ENCODE data around the gene GXYLT2.

The GXYLT2 gene

GRCh38 chr3:72887705-72888545, at the start of gene GXYLT2:
TSS of gene GXYLT2 (plus strand) at chr3:72888046. CDS start at chr3:72888234, 188 bp downstream.
- peak in 53 of 56 donors; percentile 9 to 81 (median 57) for DNase-seq

DNA sequence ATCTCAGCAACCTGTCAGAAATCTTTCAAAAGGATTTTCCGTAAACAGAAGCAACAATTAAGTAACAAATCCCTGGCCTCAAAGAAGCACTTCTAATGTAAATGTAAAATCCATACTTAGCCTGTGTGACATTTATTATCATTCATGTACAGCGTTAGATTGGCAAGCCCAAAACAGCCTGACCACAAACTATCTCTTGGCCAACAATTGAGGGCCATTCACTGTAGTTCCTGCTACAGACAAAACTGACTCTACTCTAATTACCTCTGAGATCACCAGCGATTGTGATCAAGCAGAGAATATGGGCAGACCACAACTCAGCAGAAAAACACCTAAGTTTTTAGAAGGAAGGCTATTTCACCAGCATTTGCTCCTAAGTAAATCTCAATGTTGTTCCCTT, 48.8 kb upstream of the GXYLT2 start:
- no peak for DNase-seq

- no peak for DNase-seq
Measured at GRCh38 chr3:72844436-72844993, 43.3 kb upstream of the GXYLT2 start.

- no peak for DNase-seq
Measured at GRCh38 chr3:72846166-72846565, 41.7 kb upstream of the GXYLT2 start.

GRCh38 chr3:72847282-72847681, 40.6 kb upstream of the GXYLT2 start:
- no peak for DNase-seq

DNA sequence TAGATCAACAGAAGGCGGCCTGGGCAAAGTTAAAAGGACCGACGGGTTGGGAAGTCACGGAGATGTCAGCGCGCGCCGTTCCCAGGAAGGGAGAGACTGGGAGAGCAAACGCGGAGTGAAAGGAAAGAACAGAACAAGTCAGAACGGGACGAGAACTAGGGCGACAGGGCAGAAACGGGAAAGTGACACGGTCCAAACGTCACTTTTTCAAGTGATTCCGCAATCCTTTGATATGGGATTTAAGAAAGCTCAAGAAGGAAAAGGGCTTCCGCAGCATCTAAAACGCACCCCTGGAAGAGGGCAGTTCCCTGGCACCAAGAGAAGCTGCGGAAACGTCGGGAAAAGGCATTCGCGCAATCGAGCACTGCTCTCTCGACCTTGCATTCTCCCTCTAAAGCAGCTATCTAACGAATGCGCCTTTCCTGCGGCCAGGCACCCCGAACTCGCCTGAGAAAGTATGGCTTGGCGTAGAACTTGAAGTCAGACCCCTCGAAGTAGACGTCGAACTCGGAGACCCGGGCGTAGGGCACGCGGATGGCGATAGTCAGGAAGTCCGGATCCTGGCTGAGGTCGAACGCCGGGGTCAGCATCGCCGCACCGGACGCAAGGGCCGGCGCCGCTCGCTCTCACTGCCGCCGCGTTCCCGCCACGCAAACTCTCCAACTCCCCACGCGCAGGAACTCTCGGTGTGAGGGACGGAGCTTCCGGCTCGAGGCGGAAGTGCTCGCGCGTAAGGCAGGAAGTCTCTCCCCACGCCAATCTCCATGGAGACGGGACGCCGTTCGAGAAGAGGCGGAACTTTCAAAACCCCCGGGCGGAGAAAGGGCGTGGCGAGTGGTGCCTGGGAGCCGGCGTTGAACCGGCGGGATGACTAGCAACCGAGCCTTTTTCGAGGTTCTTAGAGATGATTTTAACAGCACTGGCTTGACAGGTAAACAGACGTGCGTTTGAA, 39.8 kb upstream of the GXYLT2 start, which contains the start of gene SHQ1:
SHQ1 (minus strand) TSS at position 695 of the 952 bp plus-strand sequence; CDS start at position 590, 105 bp downstream.
- DNase-seq = peak; percentile 30 to 94 (median 84)

- DNase-seq = no peak
Measured at GRCh38 chr3:72848703-72849081, 39.2 kb upstream of the GXYLT2 start.

DNA sequence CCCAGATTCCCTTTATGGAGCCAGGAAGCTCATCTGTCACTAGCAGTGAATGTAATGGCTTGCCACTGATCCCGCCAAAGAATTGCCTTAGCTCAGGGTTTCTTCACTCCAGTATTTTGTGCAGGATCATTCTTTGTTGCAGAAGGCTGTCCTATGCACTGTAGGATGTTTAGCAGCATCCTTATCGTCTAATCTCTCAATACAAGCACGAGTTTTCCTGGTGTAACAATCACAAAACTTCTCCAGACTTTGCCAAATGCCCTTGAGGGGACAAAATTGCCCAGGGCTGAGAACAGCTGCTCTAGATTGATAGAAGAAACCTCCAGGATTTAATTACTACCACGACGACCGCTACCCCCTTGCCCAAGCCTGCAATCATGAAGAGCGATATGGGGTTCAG, 32.8 kb upstream of the GXYLT2 start:
- DNase-seq = no peak

GRCh38 chr3:72860053-72860452, 27.8 kb upstream of the GXYLT2 start:
- DNase-seq = no peak

DNA sequence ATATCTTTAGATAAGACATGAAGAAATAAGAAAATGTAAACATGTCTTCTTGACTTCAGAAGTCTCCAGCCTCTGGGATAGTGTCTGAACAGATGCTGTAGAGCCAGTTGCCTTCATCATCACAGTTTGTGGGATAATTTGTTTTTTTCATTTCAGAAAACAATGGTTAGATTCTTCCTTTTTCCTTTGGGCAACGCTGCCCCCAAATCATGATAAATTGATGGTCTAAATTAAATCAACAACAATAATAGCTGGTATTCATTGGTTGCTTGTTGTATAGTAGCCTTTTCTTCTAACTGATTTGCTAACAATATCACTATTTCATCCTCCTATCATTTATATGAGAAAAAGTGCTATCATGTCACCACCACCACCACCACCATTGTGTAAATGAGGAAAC, 27.0 kb upstream of the GXYLT2 start:
- DNase-seq = no peak

GRCh38 chr3:72862314-72863090, 25.3 kb upstream of the GXYLT2 start:
- no peak for DNase-seq

- DNase-seq = no peak
Measured at GRCh38 chr3:72872183-72872582, 15.7 kb upstream of the GXYLT2 start.

GRCh38 chr3:72887343-72887704, 522 bp upstream of the GXYLT2 start:
- no peak for DNase-seq

GRCh38 chr3:72888546-72889309, 882 bp downstream of the GXYLT2 start:
- peak in 7 of 56 donors; percentile 19 to 59 (median 24) for DNase-seq

DNA sequence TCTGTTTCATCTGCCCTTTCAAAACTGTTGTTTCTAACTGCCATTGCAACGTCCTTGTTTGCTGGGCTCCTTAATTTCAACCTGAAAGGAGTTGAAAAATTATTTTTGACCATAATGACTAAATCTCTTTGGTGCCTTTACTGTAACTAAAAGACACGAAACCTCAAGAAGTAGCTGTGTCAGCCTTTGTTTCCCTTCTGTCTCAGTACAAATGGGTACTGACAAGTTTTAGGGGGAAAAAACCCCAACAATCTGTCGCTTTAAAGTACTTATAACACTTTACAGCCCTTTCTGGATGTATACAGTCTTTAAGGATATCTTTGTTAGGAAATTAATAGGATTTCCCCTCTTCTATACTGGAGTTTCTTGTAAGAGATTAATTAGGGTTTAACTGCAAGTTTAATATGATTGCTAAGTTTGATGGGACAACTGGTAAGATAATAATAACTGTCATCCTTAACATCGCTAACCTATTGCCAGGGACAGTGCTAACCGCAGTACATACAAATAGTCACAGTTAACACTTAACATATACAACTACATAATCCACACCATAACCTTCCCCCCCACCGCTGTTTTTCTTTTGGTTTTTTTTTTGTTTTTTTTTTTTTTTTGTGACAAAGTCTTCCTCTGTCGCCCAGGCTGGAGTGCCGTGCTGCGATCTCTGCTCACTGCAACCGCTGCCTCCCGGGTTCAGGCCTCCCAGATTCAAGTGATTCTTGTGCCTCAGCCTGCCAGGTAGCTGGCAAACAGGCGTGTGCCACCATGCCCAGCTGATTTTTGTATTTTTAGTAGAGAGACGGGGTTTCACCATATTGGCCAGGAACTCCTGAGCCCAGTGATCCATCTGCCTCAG, 1.7 kb downstream of the GXYLT2 start:
- DNase-seq = peak in 6 of 56 donors; percentile 5 to 29 (median 11)

DNA sequence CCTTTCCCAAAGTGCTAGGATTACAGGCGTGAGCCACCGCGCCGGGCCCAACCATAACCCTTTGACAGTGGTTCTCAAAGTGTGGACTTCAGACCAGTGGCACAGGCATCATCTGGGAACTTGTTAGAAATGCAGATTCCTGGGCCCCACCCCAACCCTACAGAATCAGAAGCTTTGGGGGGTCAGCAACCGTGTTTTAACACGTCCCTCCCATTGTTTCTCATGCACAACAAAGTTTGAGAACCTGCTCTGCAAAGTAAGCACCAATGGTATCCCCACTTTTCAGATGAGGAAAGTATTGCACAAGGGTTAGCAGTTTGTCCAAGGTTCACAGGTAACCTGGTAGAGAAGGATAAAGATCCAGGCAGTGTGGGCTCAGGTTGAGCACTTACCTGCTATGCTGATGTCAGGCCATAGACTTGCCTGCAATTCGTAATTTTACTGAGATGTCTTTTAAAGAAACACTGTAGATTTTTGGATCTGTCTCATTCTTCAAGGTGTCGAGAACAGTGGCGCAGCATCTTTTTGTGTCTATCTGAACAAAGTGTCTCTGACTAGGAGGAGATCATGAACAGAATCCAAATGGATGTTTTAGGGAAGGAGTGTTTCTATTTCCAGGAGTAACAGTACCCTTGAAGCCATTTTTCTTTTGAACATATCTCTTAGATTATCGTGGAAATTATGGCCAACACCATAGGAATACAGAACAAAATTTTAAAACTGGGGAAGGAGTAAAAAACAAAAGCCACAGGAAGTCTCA, 2.5 kb downstream of the GXYLT2 start:
- DNase-seq = peak in 1 of 56 donors; percentile 29

DNA sequence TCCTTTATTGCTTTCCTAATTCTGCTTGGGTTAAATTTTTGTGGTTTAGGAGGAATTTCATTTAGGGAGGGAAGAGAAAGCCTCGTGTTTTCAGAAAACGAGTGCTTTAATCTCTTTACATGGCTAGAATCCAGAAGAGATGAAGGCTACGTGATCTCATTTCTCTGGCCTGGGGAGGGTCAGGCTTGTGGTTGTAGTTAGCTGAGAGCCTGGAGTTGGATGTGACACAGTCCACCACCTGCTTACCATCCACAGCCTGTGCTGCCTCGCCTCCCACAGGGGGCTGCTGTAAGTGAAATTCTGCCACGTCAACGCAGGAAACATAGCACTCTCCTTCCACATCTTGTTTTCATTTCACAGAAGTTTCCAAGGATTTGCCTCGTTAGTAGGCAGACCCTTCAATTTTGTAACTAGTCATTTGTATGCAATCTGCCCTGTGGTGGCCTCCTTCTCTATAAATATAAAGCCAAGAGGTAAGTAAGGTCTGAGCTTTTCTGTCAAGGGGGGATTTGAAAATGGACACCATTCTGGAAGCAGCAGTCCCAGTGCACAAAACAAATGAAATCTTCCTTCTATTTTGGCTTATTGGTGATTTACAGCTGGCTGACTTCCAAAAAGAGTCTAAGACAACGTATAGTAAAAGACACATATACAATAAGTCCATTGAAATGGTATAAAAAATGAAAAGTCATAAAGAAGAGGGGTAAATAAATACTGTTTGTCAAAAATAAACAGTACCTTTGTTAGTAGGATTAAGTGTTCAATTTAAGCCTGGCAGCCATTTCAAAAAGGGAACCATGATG, 3.4 kb downstream of the GXYLT2 start:
- peak in 7 of 56 donors; percentile 4 to 22 (median 8) for DNase-seq
